ENCODE data around the gene CDC42EP1. TPM values are rescaled to one million over a fixed set of nuclear protein-coding genes. Genes with fewer than 3 reads are reported as not detected.

The CDC42EP1 gene
- total RNA-seq, 1 donor from 2014 or later: 14.6 TPM

DNA sequence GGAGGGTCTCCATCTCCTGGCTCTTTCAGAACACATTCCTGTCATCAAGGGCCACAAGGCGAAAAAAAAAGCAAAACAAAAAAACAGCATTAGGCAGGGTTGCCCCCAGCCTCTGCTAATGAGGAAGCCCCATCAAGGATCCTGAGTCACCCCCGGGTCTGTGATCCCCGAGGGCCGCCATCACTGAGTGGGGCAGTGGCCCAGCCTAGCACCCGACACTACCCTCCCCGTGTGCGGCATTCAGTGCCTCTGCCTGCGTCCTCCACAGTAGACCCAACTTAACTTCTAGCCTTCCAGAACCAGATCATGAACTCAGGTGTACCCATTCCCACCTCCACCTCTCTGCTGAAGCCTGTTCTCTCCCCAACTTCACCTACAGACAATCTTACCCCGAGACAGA, 6.6 kb upstream of the CDC42EP1 start:
- no peak for DNase-seq
- intact Hi-C loops (cut with micrococcal nuclease): no loop called here
- ATAC-seq: no peak

DNA sequence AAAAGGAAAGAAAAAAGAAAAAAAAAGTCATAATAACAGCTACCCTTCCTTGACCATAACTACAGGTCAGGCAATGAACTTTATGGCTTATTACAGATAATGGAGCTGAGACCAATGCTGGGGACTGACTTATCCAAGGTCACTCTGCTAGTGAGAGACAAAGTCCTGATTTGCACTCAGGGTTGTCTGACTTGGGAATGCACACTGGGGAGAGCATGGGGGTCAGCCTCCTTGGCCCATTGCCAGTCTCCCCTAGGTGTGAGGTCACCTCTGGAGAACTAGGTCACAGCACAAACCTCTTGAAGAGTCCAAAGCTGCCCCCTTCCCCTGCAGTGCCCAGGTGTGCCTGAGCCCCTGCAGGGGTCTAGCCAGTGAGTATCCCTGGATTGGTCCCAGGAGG, 5.3 kb upstream of the CDC42EP1 start:
- ATAC-seq (no peak), DNase-seq (no peak)
- intact Hi-C loops (cut with micrococcal nuclease): no loop called here

DNA sequence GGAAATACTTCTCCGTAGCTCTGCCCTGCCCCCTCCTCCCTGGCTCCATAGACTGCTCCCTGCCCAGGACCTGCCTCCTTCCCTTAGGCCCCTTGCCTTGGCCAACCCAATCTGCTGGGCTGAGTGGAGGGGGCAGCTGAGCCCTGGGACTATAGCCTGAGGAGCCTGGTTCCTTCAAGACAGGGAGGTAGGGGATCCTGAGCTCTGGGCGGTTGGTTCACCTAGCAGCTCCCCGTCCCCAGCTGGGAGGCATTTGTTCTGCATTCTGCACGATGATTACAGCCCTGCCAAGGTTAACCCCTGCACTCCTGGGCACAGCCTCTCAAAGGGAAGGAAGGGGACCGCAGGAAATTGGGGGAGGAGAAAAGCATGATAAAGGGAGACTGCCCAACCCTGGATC, 3.6 kb upstream of the CDC42EP1 start:
- DNase-seq (no peak), ATAC-seq (no peak)
- intact Hi-C loops (cut with micrococcal nuclease): no loop called here

DNA sequence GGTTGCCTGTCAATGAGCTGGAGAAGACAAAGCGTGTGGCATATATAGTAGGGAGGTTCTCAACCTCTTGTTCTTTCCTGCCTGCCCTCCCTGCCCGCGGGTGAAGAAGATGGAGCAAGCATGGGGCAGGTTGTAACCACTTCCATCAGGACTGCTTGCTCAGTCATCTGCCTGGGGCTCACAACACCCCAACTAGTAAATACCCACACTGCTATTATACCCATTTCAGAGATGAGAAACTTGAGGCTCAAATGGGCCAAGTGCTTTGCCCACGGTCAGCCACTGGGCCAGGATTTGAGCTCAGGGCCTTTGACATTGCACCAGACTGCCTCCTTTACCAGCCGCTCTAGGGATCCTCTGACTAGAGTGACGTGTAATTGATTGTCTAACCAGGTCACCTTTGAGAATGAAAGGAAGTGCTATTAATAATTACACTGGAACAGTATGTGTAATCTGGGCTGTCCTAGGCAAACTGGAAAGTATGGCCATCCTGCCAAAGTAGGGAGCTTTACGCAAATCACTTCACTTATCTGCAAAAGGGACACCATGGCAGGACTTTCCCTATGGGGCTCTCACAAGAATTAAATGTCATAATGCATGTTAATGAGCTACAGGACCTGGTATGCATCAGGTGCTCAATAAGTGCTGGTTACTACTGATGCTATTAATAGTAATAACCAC, 2.8 kb upstream of the CDC42EP1 start:
- DNase-seq (no peak), ATAC-seq (peak; percentile 31)
- intact Hi-C loops (cut with micrococcal nuclease): no loop called here

GRCh38 chr22:37558815-37559214, 1.5 kb upstream of the CDC42EP1 start:
- ATAC-seq: no peak
- intact Hi-C loops (cut with micrococcal nuclease): no loop called here
- no peak for DNase-seq

DNA sequence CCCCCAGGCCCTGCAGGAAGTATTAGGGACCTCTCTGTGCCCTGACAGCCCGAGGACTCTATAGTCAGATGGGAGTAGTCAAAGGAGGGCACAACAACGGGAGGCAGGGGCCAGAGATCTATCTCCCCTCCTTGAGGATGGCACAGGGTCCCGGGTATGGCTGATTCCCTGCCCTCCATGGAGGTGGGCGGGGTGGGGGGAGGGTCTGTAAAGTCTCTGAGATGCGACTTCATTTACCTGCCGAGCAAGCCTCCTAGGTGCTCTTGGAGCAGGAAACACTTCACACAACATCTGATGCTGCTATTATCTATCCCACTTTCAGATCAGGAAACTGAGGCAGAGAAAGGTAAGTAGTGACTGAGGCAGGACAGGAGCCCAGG, 769 bp upstream of the CDC42EP1 start:
- DNase-seq: no peak
- intact Hi-C loops (cut with micrococcal nuclease): no loop called here
- no peak for ATAC-seq

GRCh38 chr22:37560608-37561211, 430 bp downstream of the CDC42EP1 start:
- DNase-seq (peak; percentile 71), ATAC-seq (peak; percentile 36)
- intact Hi-C loops (cut with micrococcal nuclease): no loop called here

DNA sequence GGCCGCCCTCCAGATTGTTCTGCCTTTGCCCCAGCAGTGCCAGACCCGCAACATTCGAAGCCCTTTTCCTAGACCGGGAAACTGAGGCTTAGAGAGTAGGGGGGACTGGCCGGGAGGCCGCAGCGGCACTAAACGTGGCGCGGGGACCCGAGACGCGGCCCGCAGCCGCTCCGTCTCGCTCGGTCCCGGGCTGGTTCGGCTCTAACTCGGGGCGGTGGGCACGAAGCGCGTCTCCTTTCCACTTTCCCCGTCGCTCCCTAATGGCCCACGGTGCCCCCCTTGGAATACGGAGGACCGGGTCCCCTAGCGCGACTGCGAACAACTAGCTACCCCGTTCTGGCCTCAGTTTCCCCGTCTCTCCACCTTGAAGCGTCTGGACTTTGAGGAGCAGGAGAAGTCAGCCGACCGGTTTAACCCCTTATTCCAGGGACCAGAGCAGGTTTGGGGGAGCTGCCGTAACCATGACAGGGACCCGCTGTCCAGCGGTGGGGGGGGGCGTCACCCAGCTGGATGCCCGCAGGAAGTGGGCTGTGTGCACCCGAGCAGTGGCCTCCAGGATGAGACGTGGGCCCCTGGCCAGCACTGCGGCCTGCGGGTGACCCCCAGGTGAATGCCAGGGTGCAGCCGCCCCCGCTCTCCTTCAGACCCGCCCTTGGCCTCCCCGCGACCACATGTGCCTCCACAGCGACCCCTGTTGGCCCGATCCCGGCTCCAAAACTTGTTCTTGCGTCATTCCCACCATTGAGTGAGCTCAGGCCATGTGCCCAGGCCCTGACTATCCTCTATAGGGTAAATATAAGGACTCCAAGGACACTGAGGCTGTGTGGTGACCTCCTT, 1.1 kb downstream of the CDC42EP1 start:
- ATAC-seq: peak; percentile 71

GRCh38 chr22:37562049-37562875, 2.0 kb downstream of the CDC42EP1 start:
- intact Hi-C loops (cut with micrococcal nuclease): no loop called here
- DNase-seq (no peak), ATAC-seq (no peak)

More for the DNA sequence above, 1.1 kb downstream of the CDC42EP1 start:
- DNase-seq: peak; percentile 95
- intact Hi-C loops (cut with micrococcal nuclease): no loop called here

- DNase-seq: peak; percentile 69
- ATAC-seq: peak; percentile 32
- intact Hi-C loops (cut with micrococcal nuclease): no loop called here
These were observed 3.1 kb downstream of the CDC42EP1 start for GRCh38 chr22:37563153-37564081.

GRCh38 chr22:37564111-37564711, 3.9 kb downstream of the CDC42EP1 start:
- no peak for ATAC-seq
- intact Hi-C loops (cut with micrococcal nuclease): no loop called here
- DNase-seq: no peak

DNA sequence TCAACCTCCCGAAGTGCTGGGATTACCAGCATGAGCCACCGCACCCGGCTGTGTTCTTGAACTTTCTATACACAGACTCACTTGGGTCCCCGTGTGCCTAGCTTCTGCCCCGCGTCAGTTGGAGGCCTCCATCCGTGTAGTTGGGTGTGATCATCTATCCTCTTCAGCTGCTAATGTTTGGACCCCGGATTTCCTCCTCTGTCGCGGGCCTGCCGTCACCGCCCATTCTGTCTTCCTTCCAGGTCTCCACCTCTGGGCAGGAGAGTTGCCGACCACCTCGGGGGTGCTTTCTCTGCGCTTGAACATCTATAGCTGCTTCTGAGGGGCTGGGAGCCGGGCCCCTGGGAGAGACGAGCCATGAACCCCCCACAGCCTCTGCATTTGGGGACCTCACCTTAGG, 5.5 kb downstream of the CDC42EP1 start:
- no peak for DNase-seq
- intact Hi-C loops (cut with micrococcal nuclease): no loop called here

GRCh38 chr22:37566329-37566837, 6.1 kb downstream of the CDC42EP1 start:
- DNase-seq (peak; percentile 48), ATAC-seq (no peak)
- intact Hi-C loops (cut with micrococcal nuclease): no loop called here

More for the DNA sequence above, 5.5 kb downstream of the CDC42EP1 start:
- ATAC-seq: no peak

- intact Hi-C loops (cut with micrococcal nuclease): no loop called here
- peak; percentile 65 for ATAC-seq
- DNase-seq: peak; percentile 91
These were observed 6.9 kb downstream of the CDC42EP1 start for GRCh38 chr22:37566903-37567798.

DNA sequence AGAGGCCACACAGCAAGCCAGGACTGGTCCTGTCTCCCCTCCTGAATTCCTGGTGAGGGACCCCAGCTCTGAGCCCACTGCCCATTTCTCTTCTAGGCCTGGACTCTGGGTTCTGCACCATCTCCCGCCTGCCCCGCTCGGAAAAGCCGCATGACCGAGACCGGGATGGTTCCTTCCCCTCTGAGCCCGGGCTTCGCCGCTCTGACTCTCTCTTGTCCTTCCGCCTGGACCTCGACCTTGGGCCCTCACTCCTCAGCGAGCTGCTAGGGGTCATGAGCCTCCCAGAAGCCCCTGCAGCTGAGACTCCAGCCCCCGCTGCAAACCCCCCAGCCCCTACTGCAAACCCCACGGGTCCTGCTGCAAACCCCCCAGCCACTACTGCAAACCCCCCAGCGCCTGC, 7.7 kb downstream of the CDC42EP1 start:
- no peak for DNase-seq
- intact Hi-C loops (cut with micrococcal nuclease): no loop called here
- no peak for ATAC-seq

- intact Hi-C loops (cut with micrococcal nuclease): no loop called here
- ATAC-seq: no peak
- DNase-seq: peak; percentile 33
These were observed 8.2 kb downstream of the CDC42EP1 start for GRCh38 chr22:37568448-37569008.
